H9 (cell line): ENCODE measurements around the gene TRAK1. TPM values are rescaled to one million over a fixed set of nuclear protein-coding genes. Genes with fewer than 3 reads are reported as not detected.

Source experiments
- DNase-seq: peaks from one replicate; pipeline ENCODE4 v3.0.0-alpha.2; 2017
- H2AFZ ChIP-seq: one replicate; pipeline ENCODE4 v1.6.1; 2013; ENCODE audit warnings: mild to moderate bottlenecking, low read length, control low read depth, moderate library complexity
- H2AK5ac ChIP-seq: 2 replicates; pipeline ENCODE4 v1.6.1; 2013; ENCODE audit warnings: low read length, control low read depth, mixed read lengths; ENCODE audit not compliant: insufficient read length
- H2BK120ac ChIP-seq: one replicate; pipeline ENCODE4 v1.6.1; 2013; ENCODE audit warnings: low read depth, mild to moderate bottlenecking, low read length, control low read depth, inconsistent platforms; ENCODE audit not compliant: poor library complexity, severe bottlenecking
- H2BK12ac ChIP-seq: 2 replicates; pipeline ENCODE4 v1.6.1; 2013; ENCODE audit warnings: low read length, control low read depth, mixed read lengths, low read depth; ENCODE audit not compliant: insufficient read length
- H2BK15ac ChIP-seq: 2 replicates; pipeline ENCODE4 v1.6.1; 2013; ENCODE audit warnings: low read depth, low read length, control low read depth
- H2BK20ac ChIP-seq: one replicate; pipeline ENCODE4 v1.6.1; 2013; ENCODE audit warnings: low read depth, mild to moderate bottlenecking, low read length, control low read depth, inconsistent platforms; ENCODE audit not compliant: poor library complexity, severe bottlenecking
- H2BK5ac ChIP-seq: 2 replicates; pipeline ENCODE4 v1.6.1; 2013; ENCODE audit warnings: low read length, control low read depth, mixed read lengths; ENCODE audit not compliant: insufficient read length
- H3K14ac ChIP-seq: 2 replicates; pipeline ENCODE4 v1.6.1; 2013; ENCODE audit warnings: low read length, control low read depth; ENCODE audit not compliant: insufficient read depth
- H3K18ac ChIP-seq: 2 replicates; pipeline ENCODE4 v1.6.1; 2013; ENCODE audit warnings: low read depth, mild to moderate bottlenecking, mixed read lengths, low read length, control low read depth; ENCODE audit not compliant: insufficient read length
- H3K23ac ChIP-seq: 2 replicates; pipeline ENCODE4 v1.6.1; 2013; ENCODE audit warnings: low read length, control low read depth, mixed read lengths, low read depth; ENCODE audit not compliant: insufficient read length
- H3K23me2 ChIP-seq: 2 replicates; pipeline ENCODE4 v1.6.1; 2013; ENCODE audit warnings: low read depth, mild to moderate bottlenecking, mixed read lengths, low read length, control low read depth; ENCODE audit not compliant: insufficient read length, poor library complexity, severe bottlenecking
- H3K27ac ChIP-seq: 2 replicates; pipeline ENCODE4 v1.5.1; 2013; ENCODE audit warnings: low read length, control low read depth, mixed read lengths, low read depth; ENCODE audit not compliant: insufficient read length
- H3K27me3 ChIP-seq: 2 replicates; pipeline ENCODE4 v1.6.1; 2013; ENCODE audit warnings: low read length, control low read depth, inconsistent platforms; ENCODE audit not compliant: insufficient read depth
- H3K4ac ChIP-seq: 2 replicates; pipeline ENCODE4 v1.6.1; 2013; ENCODE audit warnings: low read depth, mild to moderate bottlenecking, control low read depth, inconsistent platforms, low read length, moderate library complexity
- H3K4me1 ChIP-seq: 2 replicates; pipeline ENCODE4 v1.6.1; 2013; ENCODE audit warnings: low read length, control low read depth, inconsistent platforms; ENCODE audit not compliant: insufficient read depth
- H3K4me2 ChIP-seq: 2 replicates; pipeline ENCODE4 v1.6.1; 2013; ENCODE audit warnings: low read length, control low read depth, mixed read lengths; ENCODE audit not compliant: insufficient read length, insufficient read depth
- H3K56ac ChIP-seq: 2 replicates; pipeline ENCODE4 v1.6.1; 2013; ENCODE audit warnings: low read depth, mild to moderate bottlenecking, mixed read lengths, low read length, control low read depth; ENCODE audit not compliant: insufficient read length
- H3K79me1 ChIP-seq: 2 replicates; pipeline ENCODE4 v1.6.1; 2013; ENCODE audit warnings: low read depth, mild to moderate bottlenecking, moderate library complexity, low read length, control low read depth, inconsistent platforms; ENCODE audit not compliant: insufficient read depth, poor library complexity, severe bottlenecking
- H3K79me2 ChIP-seq: 2 replicates; pipeline ENCODE4 v1.6.1; 2013; ENCODE audit warnings: low read length, control low read depth, inconsistent platforms; ENCODE audit not compliant: insufficient read depth
- H3K9ac ChIP-seq: 2 replicates; pipeline ENCODE4 v1.6.1; 2013; ENCODE audit warnings: low read length, control low read depth, mixed read lengths; ENCODE audit not compliant: insufficient read length; ENCODE audit errors: extremely low read depth
- H3K9me3 ChIP-seq: one replicate; pipeline ENCODE4 v1.6.1; 2013; ENCODE audit warnings: low read depth, low read length, inconsistent platforms; ENCODE audit not compliant: control insufficient read depth
- H3T11ph ChIP-seq: one replicate; pipeline ENCODE4 v1.6.1; 2013; ENCODE audit warnings: mild to moderate bottlenecking, low read length, control low read depth, inconsistent platforms
- H4K20me1 ChIP-seq: one replicate; pipeline ENCODE4 v1.6.1; 2013; ENCODE audit not compliant: control insufficient read depth, insufficient read length, insufficient read depth
- H4K5ac ChIP-seq: 2 replicates; pipeline ENCODE4 v1.6.1; 2013; ENCODE audit warnings: low read depth, mild to moderate bottlenecking, mixed read lengths, low read length, control low read depth; ENCODE audit not compliant: insufficient read length
- H4K8ac ChIP-seq: replicated peaks from 2 replicates; pipeline ENCODE4 v1.6.1; 2013; ENCODE audit warnings: low read length, control low read depth, mixed read lengths, low read depth; ENCODE audit not compliant: insufficient read length
- H4K91ac ChIP-seq: 2 replicates; pipeline ENCODE4 v1.6.1; 2013; ENCODE audit warnings: low read depth, mild to moderate bottlenecking, moderate library complexity, mixed read lengths, low read length, control low read depth; ENCODE audit not compliant: insufficient read length
- H3K27ac Mint-ChIP-seq, 3 experiments: 2 replicates in 2 of 3; 3 replicates in 1 of 3; pipeline ENCODE4 v1.8.0; 2020 to 2021; ENCODE audit warnings: mixed read lengths in 3 of 3, mild to moderate bottlenecking in 1 of 3, moderate library complexity in 1 of 3
- H3K27me3 Mint-ChIP-seq: 2 replicates; pipeline ENCODE4 v1.8.0; 2021; ENCODE audit warnings: low read depth, mild to moderate bottlenecking, moderate library complexity, mixed read lengths
- H3K36me3 Mint-ChIP-seq, 3 experiments: 2 replicates in 2 of 3; 3 replicates in 1 of 3; pipeline ENCODE4 v1.8.0; 2020 to 2021; ENCODE audit warnings: low read depth in 3 of 3, mixed read lengths in 3 of 3; ENCODE audit not compliant: insufficient read depth in 1 of 3
- H3K4me1 Mint-ChIP-seq, 2 experiments: 2 replicates each; pipeline ENCODE4 v1.8.0; 2020; ENCODE audit warnings: mixed read lengths in 2 of 2
- H3K4me3 Mint-ChIP-seq, 2 experiments: 2 replicates in 1 of 2; 3 replicates in 1 of 2; pipeline ENCODE4 v1.8.0; 2020 to 2021; ENCODE audit warnings: mild to moderate bottlenecking in 2 of 2, mixed read lengths in 2 of 2, moderate library complexity in 1 of 2
- H3K9me3 Mint-ChIP-seq, 2 experiments: 2 replicates in 1 of 2; 3 replicates in 1 of 2; pipeline ENCODE4 v1.8.0; 2020; ENCODE audit warnings: mild to moderate bottlenecking in 2 of 2, mixed read lengths in 2 of 2, moderate library complexity in 1 of 2
- WGBS: extraction: QIAGEN DNeasy Blood & Tissue Kit; methylation state at CpG from one replicate; pipeline ENCODE4 v1.1.7; 2013; ENCODE audit warnings: missing lambda C conversion rate, low lambda C conversion rate, mixed read lengths; ENCODE audit not compliant: insufficient read length; ENCODE audit errors: extremely low coverage; 5-methylcytosine and 5-hydroxymethylcytosine counted together
- total RNA-seq: library from RNA; stranded (reverse); gene quantifications from 2 replicates; pipeline ENCODE4 v1.2.1, GENCODE V29; 2021
- TF ChIP-seq, protein P1 (sequence below): fragments of 200-600 bp; sonication (generic); conservative IDR thresholded peaks from 3 replicates; pipeline ENCODE4 v1.8.0; 2021; ENCODE audit warnings: antibody characterized with exemption, mild to moderate bottlenecking

Gene TRAK1
- total RNA-seq, 1 experiment from 2014 or later = 34.2 TPM

DNA sequence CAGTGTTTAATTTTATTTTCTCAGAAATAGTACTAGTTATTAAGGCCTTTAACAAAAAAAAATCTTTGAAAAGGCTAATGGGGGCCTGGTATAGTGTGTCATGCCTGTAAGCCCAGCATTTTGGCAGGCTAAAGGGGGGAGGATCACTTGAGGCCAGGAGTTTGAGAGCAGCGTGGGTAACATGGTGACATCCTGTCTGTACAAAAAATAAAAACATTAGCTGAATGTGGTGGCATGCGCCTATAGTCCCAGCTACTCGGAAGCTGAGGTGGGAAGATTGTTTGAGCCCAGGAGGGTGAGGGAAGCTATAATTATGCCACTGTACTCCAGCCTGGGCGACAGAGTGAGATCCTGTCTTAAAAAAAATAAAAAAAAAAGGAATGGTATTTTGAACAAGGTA, 61.9 kb downstream of the TRAK1 start:
- Mint-ChIP-seq H3K27me3 (no peaks in the 10 kb centered on the region), H3K4me3 (no peak overlapping the region), H3K9me3 (no peaks in the 10 kb centered on the region), H3K27ac (no peak overlapping the region), H3K36me3 (no peaks in the 10 kb centered on the region), H3K4me1 (peaks cover 14 to 17% of the 10 kb centered on the region in 2 experiments)
- TF ChIP-seq, protein P1, sequence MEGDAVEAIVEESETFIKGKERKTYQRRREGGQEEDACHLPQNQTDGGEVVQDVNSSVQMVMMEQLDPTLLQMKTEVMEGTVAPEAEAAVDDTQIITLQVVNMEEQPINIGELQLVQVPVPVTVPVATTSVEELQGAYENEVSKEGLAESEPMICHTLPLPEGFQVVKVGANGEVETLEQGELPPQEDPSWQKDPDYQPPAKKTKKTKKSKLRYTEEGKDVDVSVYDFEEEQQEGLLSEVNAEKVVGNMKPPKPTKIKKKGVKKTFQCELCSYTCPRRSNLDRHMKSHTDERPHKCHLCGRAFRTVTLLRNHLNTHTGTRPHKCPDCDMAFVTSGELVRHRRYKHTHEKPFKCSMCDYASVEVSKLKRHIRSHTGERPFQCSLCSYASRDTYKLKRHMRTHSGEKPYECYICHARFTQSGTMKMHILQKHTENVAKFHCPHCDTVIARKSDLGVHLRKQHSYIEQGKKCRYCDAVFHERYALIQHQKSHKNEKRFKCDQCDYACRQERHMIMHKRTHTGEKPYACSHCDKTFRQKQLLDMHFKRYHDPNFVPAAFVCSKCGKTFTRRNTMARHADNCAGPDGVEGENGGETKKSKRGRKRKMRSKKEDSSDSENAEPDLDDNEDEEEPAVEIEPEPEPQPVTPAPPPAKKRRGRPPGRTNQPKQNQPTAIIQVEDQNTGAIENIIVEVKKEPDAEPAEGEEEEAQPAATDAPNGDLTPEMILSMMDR = no peak
- DNase-seq = no peak
- Histone ChIP-seq H3K56ac (no peak overlapping the region), H3K14ac (no peak overlapping the region), H3K23me2 (no peaks in the 10 kb centered on the region), H4K8ac (no peak overlapping the region), H2BK5ac (no peak overlapping the region), H2BK120ac (no peak overlapping the region), H2BK20ac (no peak overlapping the region), H3K9ac (no peak overlapping the region), H3K27me3 (no peaks in the 10 kb centered on the region), H4K5ac (no peak overlapping the region), H2BK12ac (no peak overlapping the region), H3K4me2 (no peak overlapping the region), H3K4me1 (no peaks in the 10 kb centered on the region), H3T11ph (no peak overlapping the region), H3K23ac (no peak overlapping the region), H3K27ac (no peak overlapping the region), H3K79me1 (peaks cover 2% of the 10 kb centered on the region), H4K20me1 (peaks cover 3% of the 10 kb centered on the region), H3K4ac (no peak overlapping the region), H4K91ac (no peak overlapping the region), H2AFZ (no peak overlapping the region), H3K9me3 (no peaks in the 10 kb centered on the region), H3K18ac (no peak overlapping the region), H2BK15ac (no peak overlapping the region), H3K79me2 (peaks cover 2% of the 10 kb centered on the region; the same call in 1 of the 2 replicates), H2AK5ac (no peak overlapping the region)
- WGBS = no CpG with 5 or more reads among the region's 4 CpGs
